Endothelial cell (in vitro differentiated cells): Measurements from ENCODE around the gene PCGF1. TPM values are rescaled to one million over a fixed set of nuclear protein-coding genes. Genes with fewer than 3 reads are reported as not detected.

ENCODE experiments used
- DNase-seq: peaks from one replicate; pipeline ENCODE4 v3.0.0; 2021; ENCODE audit warnings: low spot score
- H3K27ac Mint-ChIP-seq: one replicate; pipeline ENCODE4 v1.8.0; 2021; ENCODE audit warnings: mixed read lengths, inconsistent platforms; ENCODE audit not compliant: unreplicated experiment
- H3K27me3 Mint-ChIP-seq: one replicate; pipeline ENCODE4 v1.8.0; 2021; ENCODE audit warnings: mild to moderate bottlenecking, moderate library complexity, mixed read lengths, inconsistent platforms; ENCODE audit not compliant: unreplicated experiment
- H3K36me3 Mint-ChIP-seq: one replicate; pipeline ENCODE4 v1.8.0; 2021; ENCODE audit warnings: mild to moderate bottlenecking, low read depth, mixed read lengths, inconsistent platforms; ENCODE audit not compliant: unreplicated experiment
- H3K4me1 Mint-ChIP-seq: one replicate; pipeline ENCODE4 v1.8.0; 2021; ENCODE audit warnings: mild to moderate bottlenecking, mixed read lengths, inconsistent platforms; ENCODE audit not compliant: unreplicated experiment
- H3K4me3 Mint-ChIP-seq: one replicate; pipeline ENCODE4 v1.8.0; 2021; ENCODE audit warnings: mild to moderate bottlenecking, mixed read lengths, inconsistent platforms; ENCODE audit not compliant: unreplicated experiment
- H3K9me3 Mint-ChIP-seq: one replicate; pipeline ENCODE4 v1.8.0; 2021; ENCODE audit warnings: mixed read lengths, inconsistent platforms; ENCODE audit not compliant: unreplicated experiment
- total RNA-seq: library from RNA; stranded (reverse); fragmentation: NEBNext Ultra II Directional; extraction: Animal tissue kit (Norgen Biotek cat#: 25700); gene quantifications from one replicate; pipeline ENCODE4 v1.2.1, GENCODE V29; 2021; ENCODE audit not compliant: unreplicated experiment
- TF ChIP-seq, protein P1 (sequence below): fragments of 200-600 bp; sonication (generic); IDR thresholded peaks from one replicate; pipeline ENCODE4 v1.5.0; 2021; ENCODE audit warnings: antibody characterized with exemption; ENCODE audit not compliant: unreplicated experiment

The PCGF1 gene
- total RNA-seq, 1 donor from 2014 or later, result 13.5 TPM

- Mint-ChIP-seq H3K9me3 (no peaks in the 10 kb centered on the region), H3K27me3 (peaks cover 22% of the 10 kb centered on the region), H3K4me1 (peaks cover 7% of the 10 kb centered on the region), H3K36me3 (peaks cover 39% of the 10 kb centered on the region), H3K27ac (no peak overlapping the region), H3K4me3 (peak overlapping the region; percentile 39)
- TF ChIP-seq, protein P1, sequence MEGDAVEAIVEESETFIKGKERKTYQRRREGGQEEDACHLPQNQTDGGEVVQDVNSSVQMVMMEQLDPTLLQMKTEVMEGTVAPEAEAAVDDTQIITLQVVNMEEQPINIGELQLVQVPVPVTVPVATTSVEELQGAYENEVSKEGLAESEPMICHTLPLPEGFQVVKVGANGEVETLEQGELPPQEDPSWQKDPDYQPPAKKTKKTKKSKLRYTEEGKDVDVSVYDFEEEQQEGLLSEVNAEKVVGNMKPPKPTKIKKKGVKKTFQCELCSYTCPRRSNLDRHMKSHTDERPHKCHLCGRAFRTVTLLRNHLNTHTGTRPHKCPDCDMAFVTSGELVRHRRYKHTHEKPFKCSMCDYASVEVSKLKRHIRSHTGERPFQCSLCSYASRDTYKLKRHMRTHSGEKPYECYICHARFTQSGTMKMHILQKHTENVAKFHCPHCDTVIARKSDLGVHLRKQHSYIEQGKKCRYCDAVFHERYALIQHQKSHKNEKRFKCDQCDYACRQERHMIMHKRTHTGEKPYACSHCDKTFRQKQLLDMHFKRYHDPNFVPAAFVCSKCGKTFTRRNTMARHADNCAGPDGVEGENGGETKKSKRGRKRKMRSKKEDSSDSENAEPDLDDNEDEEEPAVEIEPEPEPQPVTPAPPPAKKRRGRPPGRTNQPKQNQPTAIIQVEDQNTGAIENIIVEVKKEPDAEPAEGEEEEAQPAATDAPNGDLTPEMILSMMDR, result no peak
- no peak for DNase-seq
Observed at GRCh38 chr2:74493546-74493945, 13.9 kb downstream of the PCGF1 start.

DNA sequence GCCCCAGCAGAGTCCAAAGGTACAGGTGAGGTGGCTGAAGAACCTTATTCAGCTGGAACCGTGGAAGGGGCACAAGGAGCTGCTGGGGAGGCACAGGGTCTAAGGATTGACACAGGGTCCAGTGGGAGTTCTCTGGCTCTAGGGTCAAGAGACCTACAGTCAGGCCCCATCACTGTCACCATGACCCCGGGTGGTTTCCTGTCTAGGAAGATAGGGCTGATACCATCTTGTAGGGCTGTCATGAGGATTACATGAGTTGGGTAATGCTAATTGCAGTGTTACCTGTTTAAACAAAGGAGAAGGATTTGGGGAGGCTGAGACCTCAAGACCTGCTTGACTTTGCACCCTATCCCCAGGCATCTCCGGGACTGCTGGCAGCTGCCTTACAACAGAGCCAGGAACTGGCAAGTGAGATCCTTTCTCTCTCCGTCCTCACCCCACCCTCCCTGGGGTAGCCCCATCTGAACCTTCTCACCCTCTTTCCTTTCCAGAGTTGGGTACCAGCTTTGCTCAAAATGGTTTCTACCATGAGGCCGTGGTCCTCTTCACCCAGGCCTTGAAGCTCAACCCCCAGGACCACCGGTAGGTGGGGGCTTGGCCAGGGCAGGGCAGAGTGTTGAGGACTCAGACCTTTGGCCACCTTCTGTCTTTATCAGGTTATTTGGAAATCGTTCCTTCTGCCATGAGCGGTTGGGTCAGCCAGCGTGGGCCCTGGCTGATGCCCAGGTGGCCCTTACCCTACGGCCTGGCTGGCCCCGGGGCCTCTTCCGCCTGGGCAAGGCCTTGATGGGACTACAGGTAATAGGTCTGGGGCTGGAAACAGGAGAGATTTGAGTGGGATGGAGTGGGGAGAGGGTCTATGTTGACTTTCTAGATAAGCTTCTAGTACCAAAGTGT lies 15.6 kb downstream of the PCGF1 start:
- H3K27ac Mint-ChIP-seq, result peak overlapping the region; percentile 10
- no peaks in the 10 kb centered on the region for H3K9me3 Mint-ChIP-seq
- TF ChIP-seq, protein P1, result no peak
- H3K4me1 Mint-ChIP-seq, result no peaks in the 10 kb centered on the region
- H3K36me3 Mint-ChIP-seq, result peaks cover 39% of the 10 kb centered on the region
- no peak for DNase-seq
- peaks cover 13% of the 10 kb centered on the region for H3K27me3 Mint-ChIP-seq
- H3K4me3 Mint-ChIP-seq, result peak overlapping the region; percentile 63

GRCh38 chr2:74489906-74490305 lies 17.6 kb downstream of the PCGF1 start:
- no peaks in the 10 kb centered on the region for H3K9me3 Mint-ChIP-seq
- peaks cover 11% of the 10 kb centered on the region for H3K27me3 Mint-ChIP-seq
- no peak overlapping the region for H3K4me3 Mint-ChIP-seq
- TF ChIP-seq, protein P1, result no peak
- DNase-seq, result no peak
- H3K36me3 Mint-ChIP-seq, result peaks cover 39% of the 10 kb centered on the region
- H3K27ac Mint-ChIP-seq, result no peak overlapping the region
- H3K4me1 Mint-ChIP-seq, result no peaks in the 10 kb centered on the region

GRCh38 chr2:74488643-74489481 lies 18.6 kb downstream of the PCGF1 start:
- no peaks in the 10 kb centered on the region for H3K9me3 Mint-ChIP-seq
- peak overlapping the region; percentile 19 for H3K27ac Mint-ChIP-seq
- H3K36me3 Mint-ChIP-seq, result peaks cover 34% of the 10 kb centered on the region
- TF ChIP-seq, protein P1, result no peak
- no peaks in the 10 kb centered on the region for H3K4me1 Mint-ChIP-seq
- DNase-seq, result no peak
- peaks cover 11% of the 10 kb centered on the region for H3K27me3 Mint-ChIP-seq
- H3K4me3 Mint-ChIP-seq, result no peak overlapping the region
